ENCODE results near the gene OR2T35.
"Not testable (repeated sequence)": the region's sequence is repeated elsewhere in the genome, so short reads cannot be mapped to it uniquely, and the experiment has no call there.

The OR2T35 gene, protein sequence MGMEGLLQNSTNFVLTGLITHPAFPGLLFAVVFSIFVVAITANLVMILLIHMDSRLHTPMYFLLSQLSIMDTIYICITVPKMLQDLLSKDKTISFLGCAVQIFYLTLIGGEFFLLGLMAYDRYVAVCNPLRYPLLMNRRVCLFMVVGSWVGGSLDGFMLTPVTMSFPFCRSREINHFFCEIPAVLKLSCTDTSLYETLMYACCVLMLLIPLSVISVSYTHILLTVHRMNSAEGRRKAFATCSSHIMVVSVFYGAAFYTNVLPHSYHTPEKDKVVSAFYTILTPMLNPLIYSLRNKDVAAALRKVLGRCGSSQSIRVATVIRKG

DNA sequence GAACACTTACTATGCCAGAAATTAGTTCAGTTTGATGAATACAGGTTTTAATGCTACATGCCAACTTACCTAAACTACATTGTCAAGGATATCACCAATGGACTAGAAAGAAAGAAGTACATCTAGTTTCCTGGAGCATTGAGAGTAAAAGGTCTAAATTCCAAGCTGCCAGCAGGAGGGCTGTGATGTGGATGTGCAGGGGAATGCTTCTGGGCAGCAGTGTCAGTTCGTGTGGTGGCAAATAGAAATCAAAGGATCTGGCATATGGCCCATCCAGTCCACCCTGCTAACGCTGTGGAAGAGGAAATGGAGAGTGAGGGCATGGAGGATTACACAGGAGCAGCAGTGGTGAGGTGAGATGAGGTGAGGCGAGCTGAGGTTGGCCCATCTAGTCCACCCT lies at the start of gene OR2T35:
OR2T35 (minus strand) TSS at position 101 of the 400 bp plus-strand sequence. CDS start 6,020 bp downstream, outside the sequence.
- DNase-seq = not testable (repeated sequence)

DNA sequence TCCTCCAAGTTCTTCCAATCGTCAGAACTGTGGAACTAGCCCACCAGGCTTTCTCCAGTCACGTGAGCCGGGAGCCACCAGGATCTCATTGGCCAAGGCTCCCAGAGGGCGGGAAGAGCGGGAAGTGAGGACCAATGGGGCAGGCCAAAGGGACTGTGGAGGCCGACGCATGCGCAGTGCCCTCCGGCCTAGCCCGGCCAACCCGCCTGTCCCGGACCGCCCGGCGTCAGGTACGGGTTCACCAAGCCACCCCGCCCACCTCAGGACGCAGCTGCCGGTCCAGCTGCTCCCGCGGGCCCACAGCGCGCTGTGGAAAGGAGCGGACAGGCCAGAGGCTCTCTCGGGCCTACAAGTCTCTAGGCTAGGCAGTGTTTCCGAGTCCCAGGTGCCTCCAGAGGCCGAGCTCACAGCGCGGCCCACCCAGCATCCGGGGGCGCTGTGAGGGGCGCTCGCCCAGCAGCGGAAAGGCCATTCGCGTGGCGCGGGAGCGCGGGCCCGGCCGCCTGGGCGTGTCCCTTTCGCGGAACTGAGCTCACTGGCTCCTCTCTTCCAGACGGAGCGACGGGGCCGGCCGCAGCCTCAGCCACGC lies 46.6 kb upstream of the OR2T35 start:
- DNase-seq = peak; percentile 71

GRCh38 chr1:248688527-248689298 lies 43.6 kb upstream of the OR2T35 start:
- DNase-seq = no peak

- peak; percentile 28 for DNase-seq
Measured at GRCh38 chr1:248686815-248687214, 41.7 kb upstream of the OR2T35 start.

- DNase-seq = no peak
Measured at GRCh38 chr1:248681651-248682050, 36.6 kb upstream of the OR2T35 start.

DNA sequence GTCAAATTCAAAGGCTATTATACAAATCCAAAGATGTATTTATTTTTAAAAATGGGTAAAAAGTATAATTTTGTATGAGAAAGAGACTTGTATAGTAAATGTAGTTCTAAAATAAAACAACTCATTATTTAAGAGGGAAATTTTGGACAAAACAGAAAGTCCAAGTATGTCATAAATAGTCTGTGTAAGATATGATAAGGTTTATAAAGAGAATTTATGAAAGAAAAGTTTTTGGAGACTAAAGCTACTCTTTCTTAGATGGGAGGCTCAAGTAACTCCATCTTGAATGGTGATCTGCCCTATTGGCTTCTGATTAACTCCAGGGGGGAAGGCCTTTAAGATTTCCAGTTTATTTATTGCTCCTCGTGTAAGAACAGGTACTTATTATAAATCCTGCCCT lies 24.9 kb upstream of the OR2T35 start:
- no peak for DNase-seq

DNA sequence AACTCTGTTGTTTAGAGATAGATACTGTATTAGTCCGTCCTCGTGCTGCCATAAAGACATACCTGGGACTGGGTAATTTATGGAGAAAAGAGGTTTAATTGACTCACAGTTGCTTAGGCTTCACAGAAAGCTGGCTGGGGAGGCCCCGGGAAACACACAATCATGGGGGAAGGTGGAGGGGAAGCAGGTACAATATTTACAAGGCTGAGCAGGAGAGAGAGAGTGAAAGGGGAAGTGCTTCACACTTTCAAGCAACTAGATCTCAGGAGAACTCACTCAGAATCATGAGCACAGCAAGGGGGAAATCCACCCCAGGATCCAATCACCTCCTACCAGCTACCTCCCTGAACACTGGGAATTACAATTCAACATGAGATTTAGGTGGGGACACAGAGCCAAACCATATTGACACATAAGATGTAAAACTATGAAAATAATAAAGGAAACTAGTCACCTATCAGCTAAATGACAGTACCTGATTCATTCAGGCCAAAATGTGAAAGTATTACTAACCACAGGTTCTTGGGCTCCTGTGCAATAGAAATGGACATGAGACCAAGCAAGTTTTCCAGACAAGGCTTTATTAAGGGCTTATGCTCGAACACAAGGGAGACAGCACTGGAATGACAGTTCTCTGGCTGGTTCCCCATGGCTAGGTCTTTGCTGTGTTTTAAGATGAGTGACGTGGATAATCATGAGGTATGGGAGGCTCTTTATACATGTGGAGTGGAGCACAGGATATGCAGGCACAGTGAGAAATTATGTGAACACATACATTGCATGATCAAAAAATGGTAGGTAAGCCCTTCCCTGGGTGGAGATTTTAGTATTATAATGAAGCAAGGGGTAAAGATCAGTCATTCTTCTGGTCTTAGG lies 18.6 kb upstream of the OR2T35 start:
- DNase-seq = not testable (repeated sequence)

DNA sequence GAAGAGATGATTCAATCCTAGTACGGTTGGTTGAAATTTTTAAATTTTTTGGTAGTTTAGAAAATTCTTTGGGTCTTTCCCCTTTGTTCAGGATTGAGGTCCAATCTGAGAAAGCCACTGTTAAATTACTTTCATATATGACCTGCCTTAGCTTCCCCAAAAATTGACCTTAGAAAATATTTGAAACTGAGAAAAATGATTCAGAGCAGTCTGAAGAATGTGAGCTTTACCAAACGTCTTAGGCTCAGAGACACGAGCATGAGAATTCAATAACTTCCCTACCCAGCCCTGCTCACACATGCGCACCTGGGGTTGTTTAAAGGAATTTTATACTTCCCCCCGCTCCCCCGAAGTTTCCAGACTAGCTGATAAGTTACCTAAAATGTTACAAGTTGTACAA lies 11.7 kb upstream of the OR2T35 start:
- DNase-seq = not testable (repeated sequence)

GRCh38 chr1:248655354-248655753 lies 10.3 kb upstream of the OR2T35 start, which contains the start of gene OR2T27:
TSS of gene OR2T27 (minus strand) at chr1:248655528. CDS start at chr1:248650884, 4,644 bp downstream.
- not testable (repeated sequence) for DNase-seq

- not testable (repeated sequence) for DNase-seq
Measured at GRCh38 chr1:248648770-248649536, 3.9 kb upstream of the OR2T35 start.

DNA sequence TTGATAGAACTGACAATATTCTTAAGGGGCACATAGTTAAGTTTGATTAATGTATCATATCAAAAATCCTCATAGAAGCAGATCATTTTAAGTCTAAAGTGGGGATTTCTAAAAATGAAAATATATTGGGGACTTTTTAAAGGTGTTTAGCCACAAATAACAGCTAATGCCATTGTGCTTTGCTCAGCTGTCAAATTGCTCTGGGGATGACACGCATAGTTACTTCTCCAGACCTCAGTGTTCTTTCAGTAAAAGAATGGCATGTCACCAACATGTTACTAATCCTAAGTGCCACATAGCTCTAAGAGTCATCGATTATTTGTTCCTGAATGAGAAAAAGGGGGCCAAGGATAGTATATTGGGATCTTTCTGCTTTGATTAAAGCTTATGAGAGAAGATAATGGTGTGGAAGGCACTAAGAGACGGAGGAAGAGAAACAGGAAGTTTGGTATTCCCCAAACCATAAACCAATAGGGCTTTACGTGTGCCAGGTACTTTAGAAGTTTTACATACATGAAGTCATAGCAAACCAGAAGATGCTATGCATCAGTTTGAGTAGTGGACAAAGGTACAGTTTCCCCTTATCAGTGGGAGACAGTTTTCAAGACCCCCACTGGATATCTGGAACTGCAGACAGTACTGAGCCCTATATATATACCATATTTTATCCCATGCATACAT lies 2.0 kb downstream of the OR2T35 start:
- DNase-seq = not testable (repeated sequence)

GRCh38 chr1:248641583-248641982 lies 3.5 kb downstream of the OR2T35 start:
- not testable (repeated sequence) for DNase-seq

DNA sequence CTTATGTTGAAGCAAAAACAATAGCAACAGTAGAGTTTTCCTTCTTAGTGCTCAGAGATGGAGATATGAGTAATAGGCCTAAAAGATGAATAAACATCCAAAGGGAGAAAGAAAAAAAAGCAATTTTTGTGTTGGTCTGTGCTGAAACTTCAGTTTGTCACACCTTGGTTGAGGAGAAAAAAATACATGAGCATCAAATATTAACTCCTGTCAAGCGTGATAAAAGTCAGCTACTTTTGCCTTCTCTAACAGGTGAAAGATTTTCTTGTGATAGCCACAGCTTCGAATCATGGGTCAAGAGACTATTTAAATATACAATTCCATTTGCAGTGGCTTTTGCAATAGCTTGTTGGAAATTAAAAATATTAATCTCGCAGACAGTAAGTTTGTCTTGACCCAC lies 4.2 kb downstream of the OR2T35 start:
- DNase-seq = not testable (repeated sequence)

DNA sequence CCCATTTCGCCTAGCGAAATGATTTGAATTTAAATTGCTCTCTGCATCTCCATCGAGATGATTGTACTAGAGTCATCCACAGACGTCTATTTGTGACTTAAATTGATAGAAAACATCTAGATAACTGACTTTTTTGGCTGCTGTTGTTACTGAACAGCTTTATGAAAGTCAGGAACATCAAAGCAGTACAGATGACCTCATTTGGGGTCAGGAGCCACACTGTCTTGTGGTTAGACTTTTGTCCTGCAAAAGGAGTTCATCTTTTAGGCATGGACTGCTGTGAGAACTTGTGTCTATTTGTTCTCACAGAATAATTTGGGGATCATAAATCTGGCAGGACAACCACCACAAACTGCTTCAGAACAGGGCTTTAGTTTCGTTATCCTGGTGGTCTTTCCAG lies 5.4 kb downstream of the OR2T35 start:
- DNase-seq = not testable (repeated sequence)

DNA sequence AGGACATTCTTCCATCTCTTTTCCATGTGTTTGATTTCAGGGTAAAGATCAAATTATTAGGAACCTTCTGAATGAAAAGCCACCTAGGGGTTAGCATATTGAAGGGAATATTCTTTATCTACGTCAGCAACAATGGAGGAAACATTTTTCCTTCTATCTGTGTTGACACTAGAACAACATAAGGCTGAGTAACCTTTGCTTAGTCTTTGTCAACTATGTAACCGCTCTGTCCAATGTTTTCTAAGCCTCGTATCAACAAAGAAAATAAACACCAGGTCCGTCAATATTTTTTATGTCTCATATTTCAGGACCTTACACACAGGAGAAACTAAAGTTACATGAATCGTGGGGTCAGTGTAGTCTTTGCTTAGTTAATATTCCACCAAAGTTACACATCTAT lies 8.5 kb downstream of the OR2T35 start:
- DNase-seq = not testable (repeated sequence)

DNA sequence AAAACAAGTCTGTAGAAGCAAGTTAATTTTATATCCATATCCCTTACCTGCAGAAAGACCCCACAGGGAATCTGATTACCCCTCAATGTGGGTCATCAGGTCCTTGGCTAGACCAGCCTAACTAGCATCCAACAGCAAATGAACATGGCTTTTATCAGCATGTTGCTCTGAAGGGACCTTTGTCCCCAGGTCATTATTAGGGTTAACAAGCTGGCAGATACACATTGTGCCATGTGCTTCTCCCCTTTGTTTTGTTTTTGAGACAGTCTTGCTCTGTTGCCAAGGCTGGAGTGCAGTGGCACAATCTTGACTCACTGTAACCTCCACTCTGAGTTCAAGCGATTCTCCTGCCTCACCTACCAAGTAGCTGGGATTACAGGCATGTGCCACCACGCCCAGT lies 10.1 kb downstream of the OR2T35 start, which contains the start of gene OR2T11:
OR2T11 (minus strand) TSS at position 101 of the 400 bp plus-strand sequence. CDS start 7,963 bp downstream, outside the sequence.
- DNase-seq = not testable (repeated sequence)

DNA sequence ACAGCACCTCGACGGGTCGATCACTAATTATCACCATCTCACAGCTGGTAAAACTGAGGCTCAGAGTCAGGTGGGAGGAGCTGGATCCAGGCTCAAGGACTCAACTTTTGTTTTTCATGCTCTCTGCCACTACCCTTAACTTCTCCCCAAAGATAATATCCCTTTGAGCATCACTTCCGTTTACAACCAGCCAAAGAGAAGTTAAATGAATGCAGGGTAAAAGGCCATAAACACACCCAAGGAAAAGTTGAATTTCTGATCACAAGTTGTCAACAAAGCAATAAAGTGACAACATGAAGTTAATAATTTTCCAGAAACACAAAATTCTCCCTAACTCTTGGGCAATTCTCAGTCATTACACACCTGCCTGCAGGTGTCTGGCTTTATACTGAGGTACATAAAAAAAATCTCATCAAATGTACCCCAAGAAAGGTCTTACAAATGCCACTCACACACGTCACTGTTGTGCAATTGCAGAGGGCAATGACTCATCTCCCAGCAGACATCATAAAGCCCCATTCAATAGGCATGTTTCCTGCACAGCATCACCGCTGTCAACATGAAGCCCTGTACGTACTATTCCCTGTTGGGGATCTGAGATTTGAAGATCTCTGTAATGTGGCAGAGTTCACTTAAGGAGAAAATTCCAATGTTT lies 13.6 kb downstream of the OR2T35 start:
- DNase-seq = no peak

DNA sequence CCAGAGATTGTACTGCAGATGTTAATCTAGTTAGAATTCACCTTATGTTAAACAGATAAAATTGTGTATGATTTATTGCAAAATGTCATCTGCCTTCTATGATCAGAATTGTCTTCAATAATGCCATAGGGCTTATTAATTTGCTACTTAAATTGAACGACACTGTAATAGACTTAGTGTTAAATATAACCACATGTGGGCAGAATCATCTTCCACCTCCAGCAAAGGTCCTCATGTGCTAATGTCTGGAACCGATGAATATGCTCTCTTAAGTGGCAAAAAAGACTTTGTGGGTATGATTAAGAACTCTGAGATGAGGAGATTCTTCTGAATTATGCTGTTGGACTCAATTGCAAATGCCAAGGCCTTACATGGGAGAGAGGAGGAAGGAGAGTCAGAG lies 14.5 kb downstream of the OR2T35 start:
- no peak for DNase-seq

- DNase-seq = no peak
Measured at GRCh38 chr1:248627971-248628844, 16.9 kb downstream of the OR2T35 start.
